GM19099 (cell line): ENCODE data around the gene ZFP1.

Source experiments
- POLR2A ChIP-seq: IDR thresholded peaks from 3 replicates; pipeline ENCODE4 v1.6.1; 2011; ENCODE audit warnings: low read depth; ENCODE audit not compliant: insufficient read length; ENCODE audit errors: extremely low read depth

ZFP1 gene

DNA sequence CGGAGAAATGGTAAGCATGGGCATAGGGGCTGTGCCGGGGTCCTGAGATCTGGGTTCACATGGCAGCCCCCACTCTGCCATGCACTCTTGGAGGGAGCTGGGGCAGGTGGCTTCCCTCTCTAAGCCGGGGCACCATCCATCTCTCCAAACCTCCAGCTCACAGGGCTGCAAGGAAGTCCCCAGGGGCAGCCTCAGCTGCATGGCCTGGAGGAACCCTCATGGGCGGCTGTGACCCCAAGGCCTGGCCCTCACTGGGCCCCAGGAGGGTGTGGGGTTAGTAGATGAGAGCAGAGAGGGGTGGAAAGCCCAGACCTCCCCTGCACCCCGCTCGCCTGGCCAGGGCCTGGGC is 56.1 kb downstream of the ZFP1 start:
- TF ChIP-seq POLR2A, result no peak

DNA sequence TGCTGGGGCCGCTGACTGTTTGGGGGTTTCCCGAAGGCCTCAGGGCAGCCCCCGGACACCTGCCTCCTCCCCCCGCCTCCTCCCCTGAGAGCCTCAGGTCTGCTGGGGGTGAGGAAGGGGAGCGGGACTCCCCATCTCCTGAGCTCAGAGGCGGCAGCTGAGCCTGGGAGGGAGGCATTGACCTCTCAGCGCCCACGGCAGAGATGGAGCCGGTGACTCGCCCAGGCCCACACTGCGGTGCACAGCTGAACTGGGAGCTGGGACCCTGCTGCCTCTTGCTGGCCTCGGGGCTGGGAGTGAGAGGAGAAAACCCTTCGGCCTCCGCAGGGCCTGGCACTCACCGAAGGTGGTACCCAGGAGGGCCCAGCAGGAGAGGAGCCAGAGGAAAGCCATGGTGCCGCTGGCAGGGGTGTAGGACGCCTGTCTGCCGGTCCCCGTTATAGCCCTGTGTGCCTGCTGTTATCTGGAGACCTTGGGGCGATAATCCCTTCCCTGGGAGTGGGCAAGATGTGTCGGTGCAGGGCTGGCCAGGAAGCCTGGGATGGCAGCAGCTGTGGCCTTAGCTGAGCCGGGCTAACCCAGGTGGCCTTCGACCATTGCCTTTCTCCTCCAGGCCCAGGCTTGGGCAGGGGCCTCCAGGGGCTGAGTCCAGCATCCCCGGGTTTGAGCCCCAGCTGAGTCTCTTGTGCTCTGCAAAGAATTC is 58.6 kb downstream of the ZFP1 start, which contains the start of gene CTRB2:
Gene CTRB2 (minus strand): TSS at position 413 of the 703 bp plus-strand sequence. CDS start 20 bp downstream, at position 393.
- TF ChIP-seq POLR2A, result no peak

DNA sequence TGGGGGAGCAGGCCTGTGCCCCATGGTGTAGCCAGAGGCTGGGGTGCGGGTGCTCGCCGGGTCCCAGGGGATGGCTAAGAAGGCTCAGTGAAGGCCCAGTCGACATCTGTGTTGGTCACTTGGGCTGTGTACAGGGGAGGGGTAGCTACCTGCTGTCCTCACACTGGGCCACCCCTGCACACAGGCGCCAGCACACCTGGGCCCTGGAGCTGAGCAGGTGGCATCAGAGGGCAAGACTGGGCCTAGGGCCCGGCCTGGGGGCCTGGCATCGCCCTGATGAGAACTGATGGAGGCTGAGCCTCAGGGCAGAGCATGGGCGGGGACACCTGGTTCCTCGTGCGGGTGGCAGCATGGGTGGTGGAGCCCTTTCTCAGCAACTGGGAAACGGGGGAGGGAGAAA is 59.5 kb downstream of the ZFP1 start:
- no peak for TF ChIP-seq POLR2A

DNA sequence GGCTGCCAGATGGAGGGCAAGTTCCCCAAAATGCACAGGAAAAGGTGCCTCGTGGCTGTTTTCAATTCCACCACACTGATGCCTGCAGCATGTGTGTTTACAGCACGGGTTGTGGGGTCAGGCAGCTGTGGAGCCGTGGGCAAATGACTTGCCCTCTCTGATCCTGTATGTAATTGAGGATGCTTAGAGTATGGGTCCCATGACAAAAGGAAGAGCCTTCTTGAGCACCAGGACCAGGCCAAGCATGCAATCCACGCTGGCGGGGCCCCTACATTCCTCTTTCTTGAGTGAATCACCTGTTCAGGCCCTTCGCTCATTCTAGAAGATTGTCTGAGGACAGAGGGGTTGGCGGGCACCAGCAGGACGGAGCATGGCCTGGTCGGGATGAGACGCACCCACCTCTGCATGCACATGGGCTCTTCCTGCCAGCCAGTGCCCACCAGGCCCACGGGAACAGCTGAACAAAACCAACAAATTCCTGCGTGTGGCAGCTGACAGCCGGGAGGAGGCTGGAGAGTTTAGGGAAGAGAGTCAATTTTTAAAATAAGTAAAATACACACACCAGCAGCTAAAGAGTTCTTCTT is 60.0 kb downstream of the ZFP1 start:
- no peak for TF ChIP-seq POLR2A

GRCh38 chr16:75208861-75209505 is 60.7 kb downstream of the ZFP1 start:
- TF ChIP-seq POLR2A, result no peak

- TF ChIP-seq POLR2A, result no peak
Observed at GRCh38 chr16:75209944-75210343, 61.6 kb downstream of the ZFP1 start.

DNA sequence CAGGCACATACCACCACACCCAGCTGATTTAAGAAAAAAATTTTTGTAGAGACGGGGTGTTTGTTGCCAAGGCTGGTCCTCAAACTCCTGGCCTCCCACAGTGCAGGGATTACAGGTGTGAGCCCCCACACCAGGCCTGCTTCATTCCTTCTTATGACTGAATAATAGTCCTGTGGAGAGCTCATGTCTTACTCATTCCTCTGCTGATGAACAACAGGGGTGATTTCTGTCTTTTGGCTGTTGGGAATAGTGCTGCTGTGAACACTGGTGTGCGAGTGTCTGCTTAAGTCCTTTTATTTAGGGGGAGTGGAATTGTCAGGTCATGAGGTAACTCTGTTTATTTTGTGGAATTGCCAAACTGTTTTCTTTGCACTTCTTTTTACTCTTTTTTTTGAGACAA is 67.8 kb downstream of the ZFP1 start:
- TF ChIP-seq POLR2A, result no peak

DNA sequence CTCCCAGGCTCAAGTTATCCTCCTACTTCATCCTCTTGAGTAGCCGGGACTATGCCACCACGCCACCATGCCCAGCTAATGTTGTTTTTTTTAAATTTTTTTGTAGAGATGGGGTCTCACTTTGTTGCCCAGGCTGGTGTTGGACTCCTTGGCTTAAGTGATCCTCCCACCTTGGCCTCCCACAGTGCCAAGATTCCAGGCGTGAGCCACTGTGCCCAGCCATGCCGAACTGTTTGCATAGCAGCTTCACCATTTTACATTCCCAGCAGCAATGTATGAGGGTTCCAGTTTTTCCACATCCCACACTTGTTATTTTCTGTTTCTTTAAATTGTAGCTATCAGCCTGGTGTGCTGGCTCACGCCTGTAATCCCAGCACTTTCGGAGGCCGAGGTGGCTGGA is 68.3 kb downstream of the ZFP1 start:
- TF ChIP-seq POLR2A, result no peak

GRCh38 chr16:75217389-75217851 is 69.1 kb downstream of the ZFP1 start:
- TF ChIP-seq POLR2A, result no peak

DNA sequence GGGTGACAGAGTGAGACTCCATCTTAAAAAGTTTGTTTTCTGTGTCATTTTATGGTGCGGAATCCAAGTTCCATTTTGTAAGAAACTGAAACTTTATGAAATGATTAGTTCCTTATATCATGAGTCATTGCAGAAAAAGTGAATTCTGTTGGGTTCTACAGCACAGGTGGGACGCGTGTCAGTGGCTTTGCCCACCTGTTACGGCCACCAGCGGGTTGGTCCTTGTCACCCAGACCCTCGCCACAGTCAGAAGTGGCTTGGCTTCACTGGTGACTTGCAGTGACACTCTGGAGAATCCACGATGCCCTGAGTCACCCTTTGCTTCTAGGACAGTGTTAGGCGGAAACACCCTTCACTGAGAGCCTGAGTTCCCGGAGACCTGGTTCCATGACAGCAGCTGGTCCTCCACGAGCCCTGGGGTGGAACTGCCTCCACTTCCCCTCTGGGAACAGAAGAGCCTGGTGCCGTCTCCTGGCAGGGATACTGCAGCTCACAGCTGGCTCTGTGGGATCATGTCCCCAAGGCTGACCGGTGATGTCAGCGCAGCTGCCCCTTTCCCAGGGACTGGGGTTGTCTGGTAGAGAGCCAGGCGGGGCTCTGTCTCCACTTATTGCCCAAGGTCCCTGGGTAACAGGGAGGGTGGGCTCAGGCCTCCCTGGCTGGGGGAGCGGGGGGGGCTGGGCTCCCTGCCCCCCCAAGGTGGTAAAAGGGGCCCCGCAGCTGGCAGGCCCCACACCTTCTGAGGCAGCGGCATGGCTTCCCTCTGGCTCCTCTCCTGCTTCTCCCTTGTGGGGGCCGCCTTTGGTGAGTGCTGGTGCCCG is 70.1 kb downstream of the ZFP1 start, which contains the start of gene CTRB1:
Gene CTRB1 (plus strand): TSS at position 733 of the 821 bp plus-strand sequence. CDS start 20 bp downstream, at position 753.
- TF ChIP-seq POLR2A, result no peak

- no peak for TF ChIP-seq POLR2A
Observed at GRCh38 chr16:75219088-75219487, 70.8 kb downstream of the ZFP1 start.

- TF ChIP-seq POLR2A, result no peak
Observed at GRCh38 chr16:75219838-75220237, 71.5 kb downstream of the ZFP1 start.
